IPS-20b (cell line): ENCODE measurements around the gene TTC33.

Experiments
- H3K27ac ChIP-seq: one replicate; pipeline ENCODE4 v1.5.1; 2013; ENCODE audit warnings: low read length
- H3K27me3 ChIP-seq: 2 replicates; pipeline ENCODE4 v1.6.1; 2013; ENCODE audit warnings: mild to moderate bottlenecking, low read length, inconsistent platforms; ENCODE audit not compliant: insufficient read depth
- H3K36me3 ChIP-seq: 2 replicates; pipeline ENCODE4 v1.6.1; 2013; ENCODE audit warnings: low read depth, mild to moderate bottlenecking, inconsistent platforms, low read length, moderate library complexity; ENCODE audit not compliant: insufficient read depth
- H3K4me1 ChIP-seq: 2 replicates; pipeline ENCODE4 v1.6.1; 2013; ENCODE audit warnings: mild to moderate bottlenecking, control low read depth, inconsistent platforms, low read length, moderate library complexity; ENCODE audit not compliant: insufficient read depth
- H3K4me3 ChIP-seq: 2 replicates; pipeline ENCODE4 v1.5.1; 2013; ENCODE audit warnings: mild to moderate bottlenecking, low read length, inconsistent platforms
- H3K9ac ChIP-seq: 2 replicates; pipeline ENCODE4 v1.6.1; 2013; ENCODE audit warnings: low read depth, mild to moderate bottlenecking, inconsistent platforms, low read length, moderate library complexity
- H3K9me3 ChIP-seq: 2 replicates; pipeline ENCODE4 v1.6.1; 2013; ENCODE audit warnings: mild to moderate bottlenecking, low read depth, low read length, inconsistent platforms; ENCODE audit not compliant: insufficient read depth

The TTC33 gene

DNA sequence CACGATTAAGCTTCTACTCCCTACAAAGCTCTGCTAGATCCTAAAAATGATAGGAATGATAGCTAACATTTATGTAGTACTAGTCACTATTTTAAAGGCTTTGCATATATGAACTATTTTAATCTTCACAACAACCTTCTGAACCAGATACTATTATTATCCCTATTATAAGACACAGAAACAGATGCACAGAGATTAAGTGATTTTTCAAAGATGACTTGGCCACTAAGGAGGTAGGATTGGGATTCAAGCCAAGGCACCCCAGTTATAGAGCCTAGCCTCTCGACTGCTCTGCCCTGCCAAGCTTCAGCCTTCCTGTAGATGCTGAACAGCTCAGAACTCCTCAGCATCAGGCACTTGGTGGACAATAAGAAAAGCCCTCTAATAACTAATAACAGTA, 277.0 kb downstream of the TTC33 start:
- no peaks in the 10 kb centered on the region for H3K9me3 ChIP-seq
- H3K4me1 ChIP-seq = no peaks in the 10 kb centered on the region
- H3K4me3 ChIP-seq = no peak overlapping the region
- no peak overlapping the region for H3K9ac ChIP-seq
- H3K36me3 ChIP-seq = no peaks in the 10 kb centered on the region
- no peak overlapping the region for H3K27ac ChIP-seq
- no peaks in the 10 kb centered on the region for H3K27me3 ChIP-seq

DNA sequence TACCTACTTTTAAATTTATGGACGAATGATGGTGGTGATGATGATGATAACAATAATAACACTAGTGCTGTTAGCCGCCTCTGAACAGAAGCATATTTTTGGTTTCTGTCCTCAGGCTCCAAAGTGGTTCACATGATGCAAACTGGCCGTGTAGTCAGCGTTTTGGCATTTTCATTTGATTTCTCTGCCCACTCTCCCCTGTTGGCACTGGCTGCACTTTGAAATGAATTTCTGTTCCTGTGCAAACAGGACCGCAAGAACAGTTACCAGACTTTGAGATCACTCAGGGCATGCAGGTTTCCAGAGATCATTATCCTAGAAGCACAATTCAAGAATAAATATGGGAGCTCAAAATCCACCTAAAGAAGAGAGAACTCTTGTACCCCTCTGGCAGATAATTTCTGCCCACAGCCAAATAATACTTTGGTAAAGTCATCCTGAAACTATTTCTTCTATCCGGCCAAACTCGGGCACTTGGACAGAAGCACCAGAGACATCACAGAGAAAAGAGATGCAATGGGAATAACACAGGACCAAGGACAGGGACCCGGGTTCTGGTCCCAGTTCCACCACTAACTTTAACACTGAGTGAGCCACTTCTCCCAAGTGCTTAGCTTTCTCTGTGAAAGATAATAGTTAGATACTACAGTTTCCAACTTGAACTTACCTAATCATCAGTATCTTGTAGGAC, 277.8 kb downstream of the TTC33 start:
- H3K27ac ChIP-seq = no peak overlapping the region
- no peak overlapping the region for H3K4me3 ChIP-seq
- no peaks in the 10 kb centered on the region for H3K9me3 ChIP-seq

DNA sequence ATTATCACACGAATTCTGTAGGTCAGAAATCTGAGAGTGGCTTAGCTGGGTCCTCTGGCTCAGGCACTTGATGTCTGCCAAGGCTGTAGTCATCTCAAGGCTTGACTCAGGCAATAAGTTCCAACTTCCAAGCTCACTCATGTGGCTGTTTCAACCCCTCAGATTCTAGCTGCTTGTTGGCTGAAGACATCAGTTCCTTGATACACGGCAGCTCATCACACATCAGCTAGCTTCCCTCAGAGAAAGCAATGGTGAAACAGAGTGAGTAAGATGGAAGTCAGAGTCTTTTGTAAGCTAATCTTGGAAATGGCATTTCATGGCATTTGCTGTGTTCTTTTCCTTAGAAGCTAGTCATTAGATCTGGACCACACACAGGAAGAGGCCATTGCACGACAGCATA, 280.2 kb downstream of the TTC33 start:
- Histone ChIP-seq H3K4me3 (no peak overlapping the region), H3K27ac (no peak overlapping the region), H3K4me1 (no peaks in the 10 kb centered on the region), H3K9ac (no peak overlapping the region), H3K9me3 (no peaks in the 10 kb centered on the region), H3K27me3 (no peaks in the 10 kb centered on the region), H3K36me3 (no peaks in the 10 kb centered on the region)

More for the DNA sequence above, 277.8 kb downstream of the TTC33 start:
- no peaks in the 10 kb centered on the region for H3K27me3 ChIP-seq
- no peaks in the 10 kb centered on the region for H3K4me1 ChIP-seq
- H3K9ac ChIP-seq = no peak overlapping the region
- H3K36me3 ChIP-seq = no peaks in the 10 kb centered on the region

DNA sequence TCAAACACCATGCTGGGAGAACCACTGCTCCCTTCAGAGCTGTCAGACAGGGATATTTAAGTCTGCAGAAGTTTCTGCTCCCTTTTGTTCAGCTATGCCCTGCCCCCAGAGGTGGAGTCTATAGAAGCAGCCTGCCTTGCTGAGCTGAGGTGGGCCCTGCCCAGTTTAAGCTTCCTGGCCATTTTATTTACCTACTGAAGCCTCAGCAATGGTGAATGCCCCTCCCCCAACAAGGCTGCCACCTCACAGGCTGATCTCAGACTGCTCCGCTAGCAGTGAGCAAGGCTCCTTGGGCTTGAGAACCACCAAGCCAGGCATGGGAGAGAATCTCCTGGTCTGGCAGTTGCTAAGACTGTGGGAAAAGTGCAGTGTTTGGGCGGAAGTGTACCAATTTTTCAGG, 281.5 kb downstream of the TTC33 start:
- Histone ChIP-seq H3K4me3 (no peak overlapping the region), H3K4me1 (no peaks in the 10 kb centered on the region), H3K27ac (no peak overlapping the region), H3K9ac (no peak overlapping the region), H3K36me3 (no peaks in the 10 kb centered on the region), H3K27me3 (no peaks in the 10 kb centered on the region), H3K9me3 (no peaks in the 10 kb centered on the region)

DNA sequence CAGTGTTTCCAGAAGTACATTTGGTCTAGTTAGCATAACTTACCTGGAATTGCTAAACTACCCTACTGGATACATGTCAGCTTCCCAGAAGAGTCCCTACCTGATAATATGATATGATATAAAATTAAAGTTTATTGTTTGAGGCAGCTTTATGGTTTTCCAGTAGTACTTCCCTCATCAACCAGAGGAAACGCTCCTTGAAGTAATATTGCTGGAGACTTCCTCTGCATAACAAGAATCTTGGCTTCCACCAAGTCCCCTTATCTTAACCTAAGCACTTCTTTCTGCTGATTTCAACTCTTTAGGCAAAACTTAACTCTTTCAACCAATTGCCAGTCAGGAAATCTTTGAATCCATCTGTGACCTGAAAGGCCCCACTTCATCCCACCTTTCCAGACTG, 290.3 kb downstream of the TTC33 start:
- H3K27ac ChIP-seq = no peak overlapping the region
- H3K9me3 ChIP-seq = no peaks in the 10 kb centered on the region
- H3K4me1 ChIP-seq = no peaks in the 10 kb centered on the region
- H3K36me3 ChIP-seq = no peaks in the 10 kb centered on the region
- no peaks in the 10 kb centered on the region for H3K27me3 ChIP-seq
- H3K4me3 ChIP-seq = no peak overlapping the region
- no peak overlapping the region for H3K9ac ChIP-seq

DNA sequence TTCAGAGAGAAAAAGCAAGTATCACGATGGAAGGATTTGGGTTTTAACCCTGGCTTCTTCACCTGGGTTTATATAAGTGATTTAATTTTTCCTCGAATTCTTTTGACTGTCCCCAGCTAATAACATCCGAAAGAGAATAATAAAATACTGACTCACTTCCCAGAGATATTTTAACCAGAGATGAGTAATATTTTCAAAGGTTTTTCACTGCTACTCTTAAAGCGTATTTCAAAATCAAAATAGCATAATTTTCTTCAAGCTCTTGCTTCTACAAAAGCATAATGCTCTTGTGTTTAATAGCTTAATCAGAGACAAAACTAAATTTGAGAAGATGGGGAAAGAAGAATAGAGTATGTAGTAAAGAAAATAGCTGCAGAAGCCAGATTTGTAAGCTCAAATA, 291.2 kb downstream of the TTC33 start:
- Histone ChIP-seq H3K27ac (no peak overlapping the region), H3K36me3 (no peaks in the 10 kb centered on the region), H3K9ac (no peak overlapping the region), H3K27me3 (no peaks in the 10 kb centered on the region), H3K4me1 (no peaks in the 10 kb centered on the region), H3K9me3 (no peaks in the 10 kb centered on the region), H3K4me3 (no peak overlapping the region)
